BLaER1 treated with 17β-estradiol and CSF1 and Interleukin-3, amounts not matched to agents 10 nM and 100 nM (cell line): ENCODE data around the gene CARMIL3.

Experiments used
- H3K27ac ChIP-seq, 11 experiments: shearing (Covaris generic); formaldehyde crosslinking; 2 replicates each; pipeline ENCODE4 v1.8.1; 2022
- H3K27me3 ChIP-seq, 11 experiments: shearing (Covaris generic); formaldehyde crosslinking; 2 replicates each; pipeline ENCODE4 v1.8.1; 2022
- H3K36me3 ChIP-seq, 11 experiments: shearing (Covaris generic); formaldehyde crosslinking; 2 replicates each; pipeline ENCODE4 v1.8.1; 2022
- H3K4me1 ChIP-seq, 10 experiments: shearing (Covaris generic); formaldehyde crosslinking; 2 replicates each; pipeline ENCODE4 v1.8.1; 2022
- H3K4me2 ChIP-seq, 11 experiments: shearing (Covaris generic); formaldehyde crosslinking; 2 replicates each; pipeline ENCODE4 v1.8.1; 2022
- H3K4me3 ChIP-seq, 10 experiments: shearing (Covaris generic); formaldehyde crosslinking; 2 replicates each; pipeline ENCODE4 v1.8.1; 2022
- H3K9ac ChIP-seq, 11 experiments: shearing (Covaris generic); formaldehyde crosslinking; 2 replicates each; pipeline ENCODE4 v1.8.1; 2022
- H3K9me3 ChIP-seq, 11 experiments: shearing (Covaris generic); formaldehyde crosslinking; replicated peaks in 1 of 11; 2 replicates each; pipeline ENCODE4 v1.8.1; 2022
- H4K20me1 ChIP-seq, 11 experiments: shearing (Covaris generic); formaldehyde crosslinking; 2 replicates each; pipeline ENCODE4 v1.8.1; 2022
- Cebpa-rat ChIP-seq, 11 experiments: shearing (Covaris generic); IDR thresholded peaks; 2 replicates each; pipeline ENCODE4 v1.8.1; 2022

CARMIL3 gene

DNA sequence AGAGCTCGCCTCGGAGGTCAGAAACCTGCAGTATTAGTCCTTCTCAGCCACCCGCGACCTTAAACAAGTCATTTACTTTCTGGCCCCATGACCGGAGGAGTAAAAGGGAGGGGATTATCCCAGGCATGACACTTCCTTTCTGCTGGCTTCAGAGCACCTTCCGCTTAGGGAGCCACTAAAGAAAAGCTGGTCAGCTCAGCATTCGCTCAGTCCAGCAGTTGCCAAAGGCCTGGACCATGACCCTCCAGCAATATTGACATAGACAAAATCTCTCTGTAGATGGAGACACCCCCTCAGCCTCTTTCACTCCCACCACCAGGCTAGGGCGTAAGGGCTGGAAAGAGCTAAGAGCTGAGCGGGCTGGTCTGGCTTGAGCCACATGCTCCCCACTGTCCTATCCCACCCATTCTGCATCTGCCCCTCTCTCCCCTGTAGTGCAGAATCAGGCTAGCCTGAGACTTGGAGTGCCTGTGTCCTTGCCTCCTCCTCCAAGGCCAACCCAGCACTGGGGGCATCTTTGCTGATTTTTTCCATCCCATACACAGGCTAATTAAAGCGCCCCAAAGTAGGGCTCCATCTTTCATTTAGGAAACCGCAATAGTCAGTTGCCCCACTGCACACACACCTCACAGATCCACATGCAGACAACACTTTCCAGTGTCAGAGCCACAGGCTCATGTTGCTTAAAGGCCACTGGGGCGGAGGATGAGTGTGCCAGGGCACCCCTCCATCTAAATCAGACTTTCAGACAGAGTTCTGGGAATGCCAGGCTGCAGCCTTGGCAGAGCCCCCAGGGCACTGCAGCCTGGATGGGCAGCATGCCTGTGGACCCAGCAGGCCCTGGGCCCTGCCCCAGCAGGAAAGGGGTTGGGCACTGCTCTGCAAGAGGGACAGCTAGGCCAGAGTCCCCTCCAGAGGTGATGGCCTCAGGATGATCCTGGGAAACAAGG is 15.6 kb downstream of the CARMIL3 start:
- Histone ChIP-seq H3K4me3 (no peak overlapping the region), H3K4me2 (peak overlapping the region in 1 of 11 experiments; percentile 16; a peak in 1 of 22 replicates), H3K9me3 (no peaks in the 10 kb centered on the region), H3K4me1 (peaks cover 0 to 26% (median 11%) of the 10 kb centered on the region in 10 experiments; a peak in 12 of 20 replicates), H3K9ac (no peak overlapping the region), H4K20me1 (no peaks in the 10 kb centered on the region; a peak in 1 of 22 replicates), H3K27ac (no peak overlapping the region), H3K27me3 (no peaks in the 10 kb centered on the region), H3K36me3 (no peaks in the 10 kb centered on the region)
- no peak for TF ChIP-seq Cebpa-rat (IDR thresholded peaks at IDR 0.05)

GRCh38 chr14:24068711-24069410 is 17.1 kb downstream of the CARMIL3 start:
- no peak for TF ChIP-seq Cebpa-rat (IDR thresholded peaks at IDR 0.05)
- Histone ChIP-seq H3K4me3 (no peak overlapping the region), H4K20me1 (no peaks in the 10 kb centered on the region; a peak in 1 of 22 replicates), H3K9me3 (no peaks in the 10 kb centered on the region), H3K36me3 (no peaks in the 10 kb centered on the region), H3K27ac (no peak overlapping the region), H3K27me3 (no peaks in the 10 kb centered on the region), H3K4me1 (peaks cover 0 to 32% (median 17%) of the 10 kb centered on the region in 10 experiments; a peak in 12 of 20 replicates), H3K4me2 (peak overlapping the region in 5 of 11 experiments; percentile 4 to 30 (median 12); a peak in 3 of 22 replicates), H3K9ac (no peak overlapping the region)

DNA sequence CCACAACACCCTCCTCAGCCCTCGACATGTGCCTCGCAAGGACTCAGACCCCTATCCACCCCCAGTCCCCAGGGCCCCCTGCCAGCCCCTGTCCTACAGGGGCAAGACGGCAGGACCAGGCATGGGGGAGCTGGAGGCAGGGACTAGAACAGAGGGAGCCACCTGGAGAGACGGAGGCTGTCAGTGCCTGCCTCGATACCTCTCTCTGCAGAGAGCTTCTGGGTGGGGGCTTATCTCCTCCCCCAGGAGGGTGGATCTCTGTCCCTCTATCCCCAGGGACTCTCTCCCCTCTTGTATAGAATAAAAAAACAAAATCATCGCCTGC is 17.6 kb downstream of the CARMIL3 start:
- H3K27me3 ChIP-seq: no peaks in the 10 kb centered on the region
- no peaks in the 10 kb centered on the region for H3K36me3 ChIP-seq
- H3K4me1 ChIP-seq: peaks cover 0 to 32% (median 16%) of the 10 kb centered on the region in 10 experiments; a peak in 12 of 20 replicates
- no peak overlapping the region for H3K4me3 ChIP-seq
- no peak for TF ChIP-seq Cebpa-rat (IDR thresholded peaks at IDR 0.05)
- no peaks in the 10 kb centered on the region for H3K9me3 ChIP-seq
- no peaks in the 10 kb centered on the region; a peak in 1 of 22 replicates for H4K20me1 ChIP-seq
- no peak overlapping the region for H3K9ac ChIP-seq
- no peak overlapping the region for H3K4me2 ChIP-seq
- no peak overlapping the region for H3K27ac ChIP-seq

DNA sequence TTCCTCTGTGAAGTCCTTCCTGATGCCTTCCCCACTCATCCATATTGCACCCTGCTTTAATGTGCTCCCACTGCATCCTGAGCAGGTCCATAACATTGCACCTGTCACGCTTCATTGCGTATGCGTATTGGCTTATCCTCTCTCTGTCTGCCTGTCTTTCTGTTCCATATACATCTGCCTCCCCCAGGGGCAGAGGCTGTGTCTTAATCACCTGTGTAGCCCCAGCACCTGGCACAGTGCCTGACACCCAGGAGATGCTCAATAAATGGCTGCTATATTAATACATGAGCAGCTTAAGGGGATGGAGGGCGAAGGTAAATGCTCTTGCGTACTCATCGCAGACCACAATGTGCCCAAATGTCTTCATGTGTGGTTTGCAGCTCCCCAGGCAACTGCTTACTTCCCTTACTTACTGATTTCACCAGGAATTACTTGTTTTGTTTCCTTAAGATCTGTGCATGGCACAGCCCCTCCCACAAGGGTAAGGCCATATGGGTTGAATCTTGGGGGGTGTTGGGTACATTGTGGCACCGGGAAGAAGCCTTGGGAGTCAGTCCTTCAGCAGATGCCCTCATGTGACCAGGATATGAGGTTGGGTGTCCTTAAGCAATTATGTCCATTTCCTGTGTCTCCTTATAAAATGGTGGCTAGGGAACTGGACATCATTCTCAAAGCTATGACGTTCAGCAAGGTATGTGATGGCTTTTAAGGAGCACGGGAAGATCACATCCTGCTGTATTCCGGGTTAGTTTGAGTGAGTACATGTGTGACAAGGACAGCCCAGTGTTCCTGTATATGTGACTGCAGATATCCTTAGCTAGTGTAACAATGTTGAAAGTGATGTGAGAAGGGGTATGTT is 18.7 kb downstream of the CARMIL3 start:
- Histone ChIP-seq H3K9ac (no peak overlapping the region), H3K9me3 (no peaks in the 10 kb centered on the region), H3K27ac (no peak overlapping the region), H3K4me1 (peaks cover 0 to 32% (median 16%) of the 10 kb centered on the region in 10 experiments; a peak in 14 of 20 replicates), H3K36me3 (no peaks in the 10 kb centered on the region), H3K27me3 (no peaks in the 10 kb centered on the region), H4K20me1 (no peaks in the 10 kb centered on the region), H3K4me2 (no peak overlapping the region; a peak in 1 of 22 replicates), H3K4me3 (no peak overlapping the region)
- TF ChIP-seq Cebpa-rat (IDR thresholded peaks at IDR 0.05): no peak

DNA sequence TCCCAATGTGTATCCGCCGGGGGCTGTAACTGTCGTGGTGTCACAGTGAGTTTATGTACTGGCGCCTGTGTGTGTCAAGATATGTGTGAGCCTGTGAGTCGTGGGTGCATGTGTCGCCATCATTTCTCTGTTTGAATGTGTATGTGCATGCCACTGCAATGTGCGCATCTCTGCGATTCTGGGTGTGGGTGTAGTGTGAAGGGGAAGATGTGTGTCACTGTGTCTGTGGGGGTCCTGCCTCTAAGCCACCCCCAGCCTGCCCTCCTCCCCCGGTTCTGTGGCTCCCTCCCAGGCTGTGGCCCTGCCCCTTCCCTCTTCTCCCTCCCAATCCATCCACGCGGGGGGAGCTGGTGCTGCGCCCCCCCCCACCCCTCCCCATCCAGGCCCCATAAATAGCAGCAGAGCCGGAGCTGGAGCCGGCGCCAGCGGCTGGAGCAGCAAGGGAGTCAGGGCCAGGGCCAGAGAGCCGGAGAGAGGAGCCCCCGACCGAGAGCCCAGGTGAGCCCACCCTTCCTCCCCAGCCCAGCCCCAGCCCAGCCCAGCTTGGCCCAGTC is 19.4 kb downstream of the CARMIL3 start, which contains the start of gene CPNE6:
Gene CPNE6, plus strand, starts transcription at position 419 of the 554 bp plus-strand sequence. CDS start 1,375 bp downstream, outside the sequence.
- H3K4me1 ChIP-seq: peaks cover 0 to 32% (median 16%) of the 10 kb centered on the region in 10 experiments; a peak in 14 of 20 replicates
- no peak for TF ChIP-seq Cebpa-rat (IDR thresholded peaks at IDR 0.05)
- H3K27me3 ChIP-seq: no peaks in the 10 kb centered on the region
- no peaks in the 10 kb centered on the region for H3K9me3 ChIP-seq
- H3K4me3 ChIP-seq: no peak within 1 kb of the TSS
- no peak within 1 kb of the TSS for H3K9ac ChIP-seq
- no peaks in the 10 kb centered on the region for H4K20me1 ChIP-seq
- no peak within 1 kb of the TSS for H3K27ac ChIP-seq
- peak within 1 kb of the TSS in 3 of 11 experiments; percentile 31 to 45 (median 44); a peak in 4 of 22 replicates for H3K4me2 ChIP-seq
- H3K36me3 ChIP-seq: no peaks in the 10 kb centered on the region

GRCh38 chr14:24071836-24072430 is 20.1 kb downstream of the CARMIL3 start:
- Histone ChIP-seq H3K27ac (no peak overlapping the region), H3K36me3 (no peaks in the 10 kb centered on the region), H3K27me3 (no peaks in the 10 kb centered on the region), H3K4me2 (0 out of 22 replicates have a peak overlapping the region, but pooled peaks of 1 of the 11 experiments have one; percentile 45), H3K9ac (no peak overlapping the region), H4K20me1 (no peaks in the 10 kb centered on the region), H3K4me1 (peaks cover 0 to 32% (median 16%) of the 10 kb centered on the region in 10 experiments; a peak in 14 of 20 replicates), H3K4me3 (no peak overlapping the region), H3K9me3 (no peaks in the 10 kb centered on the region)
- TF ChIP-seq Cebpa-rat (IDR thresholded peaks at IDR 0.05): no peak

DNA sequence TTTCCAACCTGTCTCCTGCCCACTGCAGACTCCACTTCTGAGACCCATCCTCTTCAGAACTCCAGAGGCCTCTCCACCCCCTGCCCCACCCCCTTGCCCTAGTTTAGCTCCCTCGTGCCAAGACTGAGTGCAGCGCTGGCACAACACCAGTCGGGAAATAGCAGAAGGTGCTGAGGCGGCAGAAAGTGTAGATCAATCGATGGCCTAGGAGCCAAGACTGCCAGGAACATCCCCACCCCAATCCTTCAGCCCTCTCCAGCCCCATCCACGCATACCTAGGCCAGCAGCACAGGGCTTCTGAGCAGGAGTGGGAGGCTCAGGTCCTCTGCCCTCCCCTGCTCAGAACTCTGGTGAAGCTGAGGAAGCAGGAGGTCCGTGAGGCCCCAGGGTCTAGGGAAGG is 20.6 kb downstream of the CARMIL3 start:
- H4K20me1 ChIP-seq: no peaks in the 10 kb centered on the region
- no peaks in the 10 kb centered on the region for H3K9me3 ChIP-seq
- no peaks in the 10 kb centered on the region for H3K36me3 ChIP-seq
- H3K9ac ChIP-seq: no peak overlapping the region
- H3K27ac ChIP-seq: no peak overlapping the region
- peak overlapping the region in 5 of 11 experiments; percentile 4 to 45 (median 43); a peak in 7 of 22 replicates for H3K4me2 ChIP-seq
- no peak for TF ChIP-seq Cebpa-rat (IDR thresholded peaks at IDR 0.05)
- H3K4me1 ChIP-seq: peaks cover 0 to 32% (median 18%) of the 10 kb centered on the region in 10 experiments; a peak in 14 of 20 replicates
- no peaks in the 10 kb centered on the region for H3K27me3 ChIP-seq
- no peak overlapping the region for H3K4me3 ChIP-seq
